ENCODE measurements around the gene RUNX2.

DNA sequence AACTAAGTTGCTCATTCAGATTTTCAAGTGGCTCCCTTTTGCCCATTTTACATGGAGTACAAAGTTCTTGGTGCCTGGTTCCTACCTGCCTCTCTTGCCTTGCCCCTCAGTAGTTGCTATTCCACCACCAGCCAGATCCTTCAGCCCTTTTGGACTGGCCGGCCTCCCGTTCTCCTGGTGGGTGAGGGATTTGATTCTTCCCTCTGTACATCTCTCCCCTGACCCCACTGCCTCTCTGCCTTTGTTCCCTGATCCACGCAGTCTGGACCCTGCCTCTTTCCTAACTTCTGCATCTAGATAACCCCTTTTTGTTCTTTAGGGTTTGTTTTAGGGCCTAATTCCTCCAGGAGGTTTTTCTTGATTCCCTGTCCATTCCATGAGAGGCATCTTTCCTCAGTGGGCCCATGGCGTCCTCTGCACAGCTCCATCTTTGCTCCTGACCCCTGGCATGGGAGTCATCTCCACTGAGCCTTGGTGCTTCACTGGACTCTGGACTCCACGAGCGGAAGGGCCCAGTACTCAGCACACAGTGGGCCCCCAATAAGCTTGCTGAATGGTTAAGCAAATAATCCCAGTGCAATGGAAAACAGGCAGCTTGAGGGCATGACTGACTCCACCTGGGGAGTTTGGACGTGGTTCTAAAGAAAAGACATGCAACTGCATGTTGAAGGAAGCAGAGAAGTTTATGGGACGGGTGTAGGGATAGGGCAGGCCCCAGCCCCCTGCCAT, 358.9 kb downstream of the RUNX2 start:
- TF ChIP-seq, protein P1, sequence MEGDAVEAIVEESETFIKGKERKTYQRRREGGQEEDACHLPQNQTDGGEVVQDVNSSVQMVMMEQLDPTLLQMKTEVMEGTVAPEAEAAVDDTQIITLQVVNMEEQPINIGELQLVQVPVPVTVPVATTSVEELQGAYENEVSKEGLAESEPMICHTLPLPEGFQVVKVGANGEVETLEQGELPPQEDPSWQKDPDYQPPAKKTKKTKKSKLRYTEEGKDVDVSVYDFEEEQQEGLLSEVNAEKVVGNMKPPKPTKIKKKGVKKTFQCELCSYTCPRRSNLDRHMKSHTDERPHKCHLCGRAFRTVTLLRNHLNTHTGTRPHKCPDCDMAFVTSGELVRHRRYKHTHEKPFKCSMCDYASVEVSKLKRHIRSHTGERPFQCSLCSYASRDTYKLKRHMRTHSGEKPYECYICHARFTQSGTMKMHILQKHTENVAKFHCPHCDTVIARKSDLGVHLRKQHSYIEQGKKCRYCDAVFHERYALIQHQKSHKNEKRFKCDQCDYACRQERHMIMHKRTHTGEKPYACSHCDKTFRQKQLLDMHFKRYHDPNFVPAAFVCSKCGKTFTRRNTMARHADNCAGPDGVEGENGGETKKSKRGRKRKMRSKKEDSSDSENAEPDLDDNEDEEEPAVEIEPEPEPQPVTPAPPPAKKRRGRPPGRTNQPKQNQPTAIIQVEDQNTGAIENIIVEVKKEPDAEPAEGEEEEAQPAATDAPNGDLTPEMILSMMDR (IDR thresholded peaks at IDR 0.05), result no peak
- TF ChIP-seq, protein P2, sequence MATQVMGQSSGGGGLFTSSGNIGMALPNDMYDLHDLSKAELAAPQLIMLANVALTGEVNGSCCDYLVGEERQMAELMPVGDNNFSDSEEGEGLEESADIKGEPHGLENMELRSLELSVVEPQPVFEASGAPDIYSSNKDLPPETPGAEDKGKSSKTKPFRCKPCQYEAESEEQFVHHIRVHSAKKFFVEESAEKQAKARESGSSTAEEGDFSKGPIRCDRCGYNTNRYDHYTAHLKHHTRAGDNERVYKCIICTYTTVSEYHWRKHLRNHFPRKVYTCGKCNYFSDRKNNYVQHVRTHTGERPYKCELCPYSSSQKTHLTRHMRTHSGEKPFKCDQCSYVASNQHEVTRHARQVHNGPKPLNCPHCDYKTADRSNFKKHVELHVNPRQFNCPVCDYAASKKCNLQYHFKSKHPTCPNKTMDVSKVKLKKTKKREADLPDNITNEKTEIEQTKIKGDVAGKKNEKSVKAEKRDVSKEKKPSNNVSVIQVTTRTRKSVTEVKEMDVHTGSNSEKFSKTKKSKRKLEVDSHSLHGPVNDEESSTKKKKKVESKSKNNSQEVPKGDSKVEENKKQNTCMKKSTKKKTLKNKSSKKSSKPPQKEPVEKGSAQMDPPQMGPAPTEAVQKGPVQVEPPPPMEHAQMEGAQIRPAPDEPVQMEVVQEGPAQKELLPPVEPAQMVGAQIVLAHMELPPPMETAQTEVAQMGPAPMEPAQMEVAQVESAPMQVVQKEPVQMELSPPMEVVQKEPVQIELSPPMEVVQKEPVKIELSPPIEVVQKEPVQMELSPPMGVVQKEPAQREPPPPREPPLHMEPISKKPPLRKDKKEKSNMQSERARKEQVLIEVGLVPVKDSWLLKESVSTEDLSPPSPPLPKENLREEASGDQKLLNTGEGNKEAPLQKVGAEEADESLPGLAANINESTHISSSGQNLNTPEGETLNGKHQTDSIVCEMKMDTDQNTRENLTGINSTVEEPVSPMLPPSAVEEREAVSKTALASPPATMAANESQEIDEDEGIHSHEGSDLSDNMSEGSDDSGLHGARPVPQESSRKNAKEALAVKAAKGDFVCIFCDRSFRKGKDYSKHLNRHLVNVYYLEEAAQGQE (IDR thresholded peaks at IDR 0.05; ENCODE audit: insufficient read depth in 1 of 2, low read depth in 2 of 2, low read length in 1 of 2), result no peak
- no peak for TF ChIP-seq TCF7L2 (IDR thresholded peaks at IDR 0.05; ENCODE audit: low read depth, low read length)
- TF ChIP-seq POLR2AphosphoS5 (IDR thresholded peaks at IDR 0.05; ENCODE audit: low read depth, low read length), result no peak
